Activated CD8-positive, alpha-beta memory T cell treated with anti-CD3 and anti-CD28 coated beads, Interleukin-2, amount 50 U/mL, for 1 hour (primary cell): ENCODE measurements around the gene ALK.

Experiments used
- DNase-seq: peaks from one replicate; pipeline ENCODE4 v3.0.0-alpha.2; 2020; ENCODE audit errors: extremely low read depth

Gene ALK

DNA sequence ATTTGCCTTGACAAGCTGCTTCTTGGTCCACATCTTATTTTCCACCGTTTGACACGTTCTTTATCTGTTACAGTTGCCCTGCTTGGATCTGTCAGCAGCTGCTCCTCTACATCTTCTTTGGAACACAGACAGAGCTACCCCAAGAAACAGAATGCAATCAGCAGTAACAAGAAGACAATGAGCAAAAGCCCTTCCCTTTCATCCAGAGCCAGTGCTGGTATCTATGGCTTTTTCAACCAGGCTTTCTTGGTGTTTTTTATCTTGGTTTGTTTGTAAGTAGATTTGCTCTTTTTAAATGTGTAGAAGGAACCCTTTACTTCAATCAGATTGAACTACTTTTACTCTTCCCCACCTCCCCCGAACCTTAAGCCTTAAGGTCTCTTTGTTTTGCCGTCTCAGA, 764.3 kb downstream of the ALK start:
- no peak for DNase-seq

DNA sequence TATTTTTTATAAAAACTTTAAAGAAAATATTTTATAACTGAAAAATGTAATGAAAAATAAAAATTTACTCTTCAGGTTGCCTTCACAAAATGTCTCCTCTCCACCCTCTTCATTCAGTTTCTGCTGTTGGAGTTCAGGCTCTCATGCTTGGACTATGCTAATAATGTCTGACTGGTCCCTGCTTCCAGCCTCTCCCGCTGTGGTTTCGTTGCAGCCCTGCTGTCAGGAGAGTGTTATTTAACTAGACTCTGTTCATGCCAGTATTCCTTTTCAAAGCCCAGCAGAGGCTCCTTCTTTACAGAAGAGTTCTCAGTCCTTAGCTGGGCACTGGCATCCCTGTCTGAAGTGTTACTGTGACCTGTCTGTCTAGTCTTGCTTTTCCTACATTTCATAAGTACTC, 765.8 kb downstream of the ALK start:
- no peak for DNase-seq

GRCh38 chr2:29154610-29155009, 766.8 kb downstream of the ALK start:
- no peak for DNase-seq

- no peak for DNase-seq
These were observed 773.4 kb downstream of the ALK start for GRCh38 chr2:29147963-29148362.

DNA sequence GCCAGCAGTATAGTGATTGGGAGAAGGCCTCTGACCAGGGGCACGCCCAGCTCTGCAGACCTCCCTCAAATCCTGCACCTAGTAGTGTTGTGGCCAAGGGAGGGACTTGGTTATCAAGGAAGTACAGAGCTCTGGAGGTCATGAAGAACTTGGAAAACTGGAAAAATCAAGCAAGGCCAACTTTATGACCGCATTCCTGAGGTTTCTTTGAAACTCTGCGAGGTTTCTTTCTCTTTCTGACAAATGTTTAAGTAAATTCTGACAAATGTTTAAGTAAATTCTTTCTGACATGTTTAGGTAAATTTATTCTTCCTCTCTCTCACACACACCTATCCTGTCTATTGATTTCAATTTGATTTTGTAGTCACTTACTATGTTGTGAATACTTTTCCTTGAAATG, 775.2 kb downstream of the ALK start:
- no peak for DNase-seq

DNA sequence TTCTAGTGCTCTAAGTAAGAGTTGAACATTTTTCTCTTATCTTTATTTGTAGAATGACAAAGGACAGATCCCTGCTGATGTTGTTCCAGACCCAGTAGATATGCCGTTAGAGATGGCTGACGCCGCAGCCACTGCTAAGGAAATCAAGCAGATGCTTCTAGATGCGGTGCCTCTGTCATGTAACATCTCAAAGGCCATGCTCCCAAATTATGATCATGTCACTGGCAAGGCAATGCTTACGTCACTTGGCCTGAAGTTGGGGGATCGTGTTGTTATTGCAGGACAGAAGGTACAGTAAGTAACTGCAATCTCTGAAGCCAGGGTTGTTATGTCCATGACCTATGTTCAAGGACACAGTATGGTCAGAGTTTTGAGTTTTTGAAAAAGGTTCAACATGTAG, 777.7 kb downstream of the ALK start:
- DNase-seq, result no peak
